Astrocyte (in vitro differentiated cells and primary cell): ENCODE results near the gene WNT9B.

Source experiments
- CTCF ChIP-seq: IDR thresholded peaks from 2 replicates; pipeline ENCODE4 v1.5.1; 2011; ENCODE audit warnings: low read depth, mild to moderate bottlenecking, inconsistent platforms, low read length, moderate library complexity; ENCODE audit not compliant: insufficient read depth
- EZH2 ChIP-seq: IDR thresholded peaks from 2 replicates; pipeline ENCODE4 v1.6.1; 2012; ENCODE audit warnings: mild to moderate bottlenecking, low read length, inconsistent platforms; ENCODE audit not compliant: insufficient read depth

DNA sequence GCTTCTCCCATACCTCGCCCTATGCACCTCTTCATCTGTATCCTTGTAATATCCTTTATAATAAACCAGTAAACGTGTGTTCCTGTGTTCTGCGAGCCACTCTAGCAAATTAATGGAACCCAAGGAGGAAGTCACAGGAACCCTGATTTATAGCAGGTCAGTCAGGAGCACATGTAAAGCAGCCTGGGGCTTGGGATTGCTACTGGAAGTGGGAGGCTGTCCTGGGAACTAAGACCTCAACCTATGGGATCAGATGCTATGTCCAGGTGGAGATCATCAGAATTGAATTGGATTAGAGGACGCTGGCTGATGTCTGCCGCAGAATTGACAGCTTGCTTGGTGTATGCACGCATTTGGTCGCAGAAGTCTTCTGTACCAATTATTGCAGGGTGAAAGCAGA, 48.6 kb upstream of the WNT9B start:
- no peak for TF ChIP-seq CTCF
- TF ChIP-seq EZH2 = no peak
